GM21528 (cell line): ENCODE results near the gene KAZN.

ENCODE experiments used
- ATAC-seq: cut with Tn5 transposase; IDR thresholded peaks from one replicate; pipeline ENCODE4 v1.9.1; 2021; ENCODE audit warnings: mild to moderate bottlenecking, moderate library complexity; ENCODE audit not compliant: unreplicated experiment, low FRiP score

KAZN gene

DNA sequence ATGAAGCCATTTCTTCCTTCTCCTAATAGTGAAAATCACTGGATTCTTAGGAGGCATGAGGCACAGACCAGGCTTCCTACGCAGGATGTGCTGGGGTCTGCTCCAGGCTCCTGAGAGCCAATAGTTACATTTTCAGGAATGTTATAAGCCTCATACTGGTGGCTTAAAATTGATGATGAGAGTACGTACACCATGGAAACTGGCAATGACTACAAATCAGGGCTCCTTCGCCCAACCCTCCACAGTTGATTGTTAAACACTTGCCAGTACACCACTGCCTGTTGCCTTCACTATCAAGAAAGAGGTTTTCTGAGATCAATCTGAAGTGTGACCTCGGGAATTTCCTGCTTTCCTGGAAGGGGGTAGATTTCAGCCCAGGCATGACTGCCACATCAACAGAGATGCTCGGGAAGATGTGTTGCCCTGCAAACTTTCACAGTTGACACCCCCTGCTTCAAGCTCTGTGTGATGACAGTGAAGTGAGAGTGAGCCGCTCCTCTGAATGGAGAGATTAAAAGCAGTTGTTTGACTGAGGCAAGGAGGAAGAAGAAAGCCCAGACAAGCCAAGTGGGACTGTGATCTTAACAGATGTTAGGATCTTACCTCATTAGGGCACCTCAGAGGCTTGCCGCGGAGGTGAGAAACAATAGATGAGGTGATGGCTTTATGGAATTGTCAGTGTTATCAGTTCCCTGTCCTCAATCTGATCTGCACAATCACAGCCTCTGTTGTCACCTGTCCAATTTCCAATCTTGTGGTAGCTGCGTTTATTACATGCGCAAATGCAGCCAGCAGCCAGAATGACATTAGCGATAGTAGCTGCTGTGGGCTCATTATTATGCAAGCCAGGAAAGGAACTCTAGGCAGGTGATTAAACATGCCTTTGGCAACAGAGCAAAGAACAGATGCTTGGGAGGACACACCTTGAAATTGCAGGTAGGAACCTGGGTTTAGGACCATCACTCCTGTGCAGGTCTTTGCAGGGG lies 277.3 kb downstream of the KAZN start:
- no peak for ATAC-seq

DNA sequence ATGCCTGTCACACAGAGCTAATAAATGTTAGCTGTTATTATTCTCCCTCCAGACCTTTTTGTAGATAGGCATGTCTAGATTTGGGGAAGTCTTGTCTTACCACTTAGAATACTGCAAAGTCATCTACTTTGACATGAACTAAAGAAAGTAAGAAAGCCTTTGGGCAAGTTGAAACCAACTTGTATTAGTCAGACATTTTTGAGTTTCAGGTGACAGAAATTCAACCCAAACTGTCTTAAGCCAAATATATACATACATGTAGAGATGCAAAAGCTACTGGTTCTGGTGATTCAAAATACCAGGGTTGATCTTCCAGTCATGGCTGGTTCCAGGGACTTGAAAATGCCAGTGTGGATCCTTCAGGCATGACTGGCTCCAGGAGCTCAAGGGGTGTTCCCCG lies 278.3 kb downstream of the KAZN start:
- ATAC-seq = no peak

DNA sequence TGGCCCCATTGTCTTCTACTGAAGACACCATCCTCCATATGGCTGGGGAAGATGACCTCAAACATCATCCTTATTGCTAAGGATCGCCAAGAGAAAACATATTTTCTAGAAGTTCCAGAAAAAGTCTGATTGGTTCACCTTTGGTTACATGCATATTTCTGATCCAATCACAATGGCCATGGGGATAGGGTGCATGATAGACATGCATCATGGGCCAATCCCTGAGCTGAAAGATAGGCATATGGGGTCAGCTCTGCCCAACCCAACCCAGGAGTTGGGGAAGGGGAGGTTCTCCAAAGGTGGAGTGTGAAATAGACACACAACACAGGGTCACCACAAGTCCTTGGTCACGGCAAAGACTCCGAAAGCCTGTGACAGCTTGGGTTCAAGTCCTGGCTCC lies 278.7 kb downstream of the KAZN start:
- ATAC-seq = no peak

DNA sequence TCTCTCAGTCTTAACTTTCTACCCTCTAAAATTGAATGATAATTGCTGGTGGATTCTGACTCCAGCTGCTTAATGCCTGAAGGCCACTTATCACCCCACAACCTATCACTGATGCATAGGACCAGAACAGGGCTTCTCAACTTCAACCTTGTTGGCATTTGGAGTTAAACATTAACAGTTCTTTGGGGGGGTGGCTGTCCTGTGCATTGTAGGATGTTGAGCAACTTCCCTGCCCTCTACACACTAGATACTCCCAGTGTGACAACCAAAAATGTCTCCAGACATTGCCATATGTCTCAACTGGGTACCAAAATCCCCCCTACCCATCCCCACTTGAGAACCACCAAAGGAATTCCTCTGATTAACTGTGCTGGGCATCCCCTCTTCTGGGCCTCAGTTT lies 279.6 kb downstream of the KAZN start:
- no peak for ATAC-seq

DNA sequence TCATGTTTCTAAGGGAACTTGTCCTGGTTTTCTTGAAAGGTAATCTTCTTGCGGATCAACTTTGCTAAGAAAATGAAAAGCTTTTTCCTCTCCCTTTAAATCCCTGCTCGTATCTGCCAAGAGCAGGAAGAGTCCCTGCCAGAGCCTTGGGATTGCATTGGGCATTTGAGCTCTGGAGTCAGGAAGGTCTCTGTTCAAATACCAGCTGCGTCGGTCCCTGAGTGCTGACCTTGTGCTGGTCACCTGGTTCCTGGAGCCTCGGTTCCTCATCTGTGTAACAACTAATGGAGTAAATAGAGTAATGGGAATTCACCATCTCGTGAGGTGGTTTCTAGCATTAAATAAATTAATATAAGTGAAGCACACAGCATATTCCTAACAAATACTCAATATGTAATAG lies 280.5 kb downstream of the KAZN start:
- ATAC-seq = no peak

DNA sequence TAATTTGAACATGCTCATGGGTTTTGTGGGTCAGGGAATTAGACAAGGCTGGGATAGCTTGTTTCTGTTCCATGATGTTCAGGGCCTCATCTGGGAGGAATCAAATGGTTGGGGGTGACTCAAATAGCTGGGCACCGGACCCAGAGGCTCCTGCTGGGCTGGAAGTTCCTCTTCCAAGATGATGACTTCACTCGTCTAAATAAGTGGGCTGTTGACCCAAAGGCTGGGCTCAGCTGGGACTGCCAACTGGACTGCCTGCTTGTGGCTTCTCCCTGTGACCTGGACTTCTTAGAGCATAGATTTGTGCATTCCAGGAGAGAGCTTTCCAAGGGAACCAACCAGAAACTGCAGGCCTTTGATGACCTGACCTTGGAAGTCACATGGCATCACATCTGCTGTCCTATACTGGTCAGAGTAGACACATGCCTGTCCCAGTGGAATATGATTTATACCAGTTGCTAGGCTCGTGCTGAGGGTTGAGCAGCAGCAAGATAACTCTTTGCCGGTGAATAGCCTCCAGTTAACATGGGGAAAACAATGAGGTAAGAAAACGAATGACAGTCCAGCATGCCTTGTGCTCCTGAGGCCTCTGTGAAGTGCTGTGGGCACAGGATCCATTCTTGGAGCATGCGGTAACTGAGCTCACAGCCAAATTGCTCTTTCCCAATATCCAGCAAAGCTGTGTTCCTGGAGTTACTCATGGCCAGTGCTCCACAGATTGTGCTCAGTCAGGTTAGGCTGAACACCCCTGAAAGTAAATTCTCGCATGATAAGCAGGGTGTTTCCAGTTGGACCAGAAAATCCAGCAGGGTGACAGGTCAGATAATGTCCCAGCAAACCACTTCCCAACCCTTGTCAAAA lies 282.2 kb downstream of the KAZN start:
- ATAC-seq = no peak

DNA sequence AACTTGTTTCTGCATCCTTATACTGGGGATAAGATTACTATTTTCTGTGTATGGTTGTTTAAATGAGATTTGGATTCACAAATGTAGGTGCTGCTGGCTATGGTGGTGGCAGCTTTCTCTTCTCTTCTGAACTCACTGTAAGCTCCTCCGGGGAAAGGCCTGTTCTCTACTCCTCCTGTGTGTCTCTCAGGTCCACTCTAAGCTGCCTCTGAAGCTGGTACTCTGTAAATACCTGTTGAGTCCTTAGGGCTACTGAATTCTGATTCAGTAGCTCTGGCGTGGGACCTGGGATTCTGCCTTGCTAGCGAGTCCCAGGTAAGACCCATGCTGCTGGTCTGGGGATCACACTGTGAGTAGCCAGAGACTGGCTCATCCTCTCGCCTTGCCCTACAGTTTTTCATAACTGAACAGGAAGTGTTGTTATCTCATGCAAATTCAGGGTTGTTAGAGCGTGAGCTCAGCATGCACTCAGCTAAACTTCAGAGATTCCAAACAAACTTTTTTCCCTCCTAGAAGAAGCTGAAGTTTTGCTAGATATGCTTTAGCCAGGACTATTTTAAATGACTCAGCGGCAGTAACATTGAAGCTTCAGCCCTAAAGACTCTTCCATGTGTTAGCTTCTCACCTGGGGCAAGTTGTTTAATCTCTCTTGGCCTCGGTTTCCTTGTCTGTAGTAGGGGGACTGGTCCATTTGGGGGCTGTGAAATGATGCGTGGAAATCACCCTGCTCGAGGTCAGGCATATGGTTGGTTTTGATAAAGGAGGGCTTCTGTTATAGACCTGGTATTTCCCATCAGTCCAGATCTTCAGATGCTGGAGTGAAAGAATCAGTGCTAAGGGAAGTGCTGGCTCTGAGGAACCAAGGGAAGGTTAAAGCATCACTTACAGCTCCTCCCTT lies 283.5 kb downstream of the KAZN start:
- ATAC-seq = peak; percentile 74

DNA sequence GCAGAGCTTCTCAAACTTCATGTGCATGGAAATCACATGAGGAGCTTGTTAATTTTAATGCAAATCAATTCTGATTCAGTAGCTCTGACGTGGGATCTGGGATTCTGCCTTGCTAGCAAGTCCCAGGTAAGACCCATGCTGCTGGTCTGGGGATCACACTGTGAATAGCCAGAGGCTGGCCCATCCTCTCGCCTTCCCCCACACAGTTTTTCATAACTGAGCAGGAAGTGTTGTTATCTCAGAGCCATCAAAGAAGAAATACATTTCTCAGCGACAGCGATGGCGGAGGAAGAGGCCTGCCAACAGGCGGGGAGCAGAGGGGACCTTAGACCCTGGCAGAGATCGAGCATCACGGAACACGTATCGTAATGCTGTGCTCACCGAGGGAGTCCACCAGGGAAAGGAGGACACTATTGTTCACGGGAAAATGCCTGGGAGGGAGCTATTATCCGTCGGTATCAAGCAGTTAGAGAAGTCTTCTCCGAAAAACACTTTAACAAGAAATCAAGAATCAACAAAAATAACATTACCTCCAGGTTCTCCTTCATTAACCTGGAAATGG lies 286.2 kb downstream of the KAZN start:
- no peak for ATAC-seq

DNA sequence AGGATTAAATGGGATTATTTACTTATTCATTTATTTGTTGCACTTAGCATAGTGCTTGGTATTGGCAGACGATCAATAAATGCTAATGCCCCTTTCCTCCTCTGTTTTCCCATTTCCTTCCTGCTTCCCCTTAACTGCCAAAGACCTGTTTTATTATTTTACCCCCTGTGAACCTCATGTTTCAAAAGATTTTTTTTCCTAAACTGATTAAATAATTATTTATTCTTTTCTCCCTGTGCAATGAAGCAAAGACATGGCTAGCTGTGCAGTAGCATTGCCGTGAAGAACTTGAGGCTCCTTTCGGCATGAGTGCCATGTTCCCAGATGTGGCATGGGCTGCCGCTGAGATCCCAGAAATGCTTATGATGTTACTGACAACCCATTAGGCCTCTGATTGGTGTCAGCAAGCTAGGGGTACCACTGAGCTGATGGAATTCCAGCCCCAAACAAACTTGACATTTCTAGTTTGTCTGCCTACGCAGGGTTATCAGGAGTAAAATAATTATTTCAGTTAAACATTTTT lies 288.6 kb downstream of the KAZN start:
- no peak for ATAC-seq

DNA sequence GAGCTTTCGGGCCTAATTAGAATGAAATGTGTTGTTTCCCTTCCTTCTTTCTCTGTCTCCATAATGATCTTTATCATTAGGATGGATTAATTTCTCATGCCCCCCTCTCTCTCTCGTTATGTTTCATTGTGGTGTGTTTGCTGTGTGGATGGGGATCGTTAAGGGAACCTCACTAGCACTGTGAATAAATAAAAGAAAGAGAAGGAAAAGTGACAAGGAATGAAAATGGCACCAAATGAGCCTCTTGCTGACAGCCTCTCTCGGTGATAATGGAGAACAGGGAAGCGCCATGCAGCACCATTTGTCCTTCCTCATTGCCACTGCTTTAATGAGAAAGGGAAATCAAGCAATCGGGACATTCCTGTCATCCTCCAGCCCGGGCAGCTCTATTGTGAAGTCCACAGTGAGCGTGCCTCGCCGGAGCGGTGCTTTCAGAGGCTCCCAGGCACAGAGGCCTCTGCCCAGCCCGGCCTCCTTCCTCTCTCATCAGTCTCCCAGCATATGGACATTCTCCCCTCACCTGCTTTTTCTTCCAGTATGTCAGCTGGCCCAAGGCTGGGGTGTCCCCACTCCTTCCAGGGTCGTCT lies 289.4 kb downstream of the KAZN start:
- ATAC-seq = no peak

DNA sequence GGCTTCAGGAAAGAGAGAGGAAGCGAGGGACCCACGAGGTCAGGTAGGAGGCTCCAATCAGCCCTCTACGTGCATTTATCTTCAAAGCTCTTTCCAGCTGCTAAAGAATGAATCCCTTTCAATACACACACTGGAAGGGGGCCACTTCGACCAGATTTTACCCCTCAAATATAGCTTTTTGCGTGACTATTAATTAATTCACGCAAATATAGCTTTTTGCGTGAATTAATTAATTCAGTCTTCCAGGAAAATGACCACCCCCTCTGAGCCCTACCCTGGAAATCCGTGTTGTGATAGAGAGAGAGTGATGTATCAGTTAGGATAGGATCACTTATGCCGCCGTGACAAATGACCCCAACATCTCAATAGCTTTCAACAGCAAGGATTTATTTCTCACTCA lies 289.9 kb downstream of the KAZN start:
- no peak for ATAC-seq

DNA sequence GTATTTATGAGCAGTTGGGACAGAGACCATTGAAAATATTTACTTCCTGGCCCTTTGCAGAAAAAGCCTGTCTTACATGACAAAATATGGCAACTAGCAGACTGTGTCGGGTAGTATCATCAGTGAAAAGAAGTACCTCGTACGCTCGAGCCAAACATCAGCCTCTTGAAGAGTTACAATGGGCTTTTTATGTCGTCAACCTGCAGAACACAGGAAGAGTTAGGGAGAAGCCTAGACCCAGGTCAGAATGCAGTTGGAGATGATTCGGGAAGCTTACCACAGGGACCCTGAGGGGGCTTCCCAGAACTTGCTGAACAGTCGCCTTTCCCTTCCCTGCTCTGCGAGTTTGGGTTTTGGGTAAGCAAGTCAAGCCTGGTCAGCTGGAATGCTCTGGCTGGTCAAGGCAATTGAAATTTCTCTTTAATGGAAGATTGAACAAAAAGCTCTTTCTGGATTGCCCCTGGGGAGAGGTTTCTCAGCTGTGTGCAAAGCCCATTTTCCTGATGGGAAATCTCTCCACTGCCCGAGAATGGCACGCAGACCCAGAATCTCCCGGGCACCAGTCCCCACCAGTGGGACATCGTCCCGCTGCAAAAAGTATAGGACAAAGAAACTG lies 291.4 kb downstream of the KAZN start:
- ATAC-seq = no peak

DNA sequence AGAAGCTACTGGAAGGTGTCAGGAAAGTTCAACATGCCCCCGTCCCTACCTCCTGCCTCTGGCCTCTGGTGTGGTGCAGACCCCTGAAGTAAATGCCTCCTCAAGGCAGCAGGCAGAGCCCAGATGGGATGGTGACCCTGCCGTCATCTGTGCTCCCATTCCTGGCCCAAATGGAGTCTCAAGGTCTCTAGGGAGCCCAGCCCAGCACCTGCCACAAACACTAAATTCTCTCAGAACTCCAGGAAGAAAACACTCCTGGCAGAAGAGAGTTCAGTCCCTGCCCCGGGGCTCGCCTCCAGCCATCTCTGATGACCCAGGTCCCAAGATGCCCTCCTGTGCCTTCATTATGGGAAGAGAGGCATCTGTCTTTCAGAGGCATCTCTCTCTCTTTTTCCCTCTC lies 293.5 kb downstream of the KAZN start:
- no peak for ATAC-seq

DNA sequence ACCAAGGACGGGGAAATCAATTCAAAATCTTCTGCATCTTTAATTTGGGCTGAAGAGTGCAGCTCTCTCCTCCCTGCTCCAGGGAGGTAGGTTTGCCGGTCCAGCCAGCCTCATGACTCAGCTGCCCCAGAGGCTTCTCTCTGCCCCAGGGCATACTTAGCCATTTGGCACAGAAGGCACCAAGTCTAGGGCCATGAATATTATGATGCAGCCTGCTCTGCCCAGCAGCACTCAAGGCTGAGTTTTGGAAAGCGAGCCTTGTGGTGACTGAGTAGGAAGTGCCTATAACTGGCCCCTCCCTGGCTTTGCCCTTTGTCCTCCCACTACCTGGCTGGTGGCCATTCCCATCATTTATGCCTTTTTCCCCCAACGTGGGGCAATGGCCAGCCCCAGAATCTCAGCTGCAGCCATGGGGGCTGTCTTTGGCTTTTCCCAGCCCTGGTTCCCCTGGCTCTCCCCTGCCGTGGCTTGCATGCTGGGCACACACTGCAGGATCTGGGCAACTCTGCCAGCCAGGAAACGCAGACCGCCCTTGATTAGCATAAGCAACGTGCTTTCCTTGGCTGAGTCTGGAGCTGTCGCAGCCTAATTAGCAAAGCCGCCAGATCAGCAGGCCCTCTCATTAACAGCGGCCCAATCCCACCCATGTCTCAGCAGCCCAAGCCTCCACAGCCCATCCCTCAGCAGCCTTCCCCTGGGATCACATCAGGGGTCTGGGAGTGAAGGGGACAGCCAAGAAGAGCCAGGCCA lies 296.5 kb downstream of the KAZN start:
- ATAC-seq = no peak

DNA sequence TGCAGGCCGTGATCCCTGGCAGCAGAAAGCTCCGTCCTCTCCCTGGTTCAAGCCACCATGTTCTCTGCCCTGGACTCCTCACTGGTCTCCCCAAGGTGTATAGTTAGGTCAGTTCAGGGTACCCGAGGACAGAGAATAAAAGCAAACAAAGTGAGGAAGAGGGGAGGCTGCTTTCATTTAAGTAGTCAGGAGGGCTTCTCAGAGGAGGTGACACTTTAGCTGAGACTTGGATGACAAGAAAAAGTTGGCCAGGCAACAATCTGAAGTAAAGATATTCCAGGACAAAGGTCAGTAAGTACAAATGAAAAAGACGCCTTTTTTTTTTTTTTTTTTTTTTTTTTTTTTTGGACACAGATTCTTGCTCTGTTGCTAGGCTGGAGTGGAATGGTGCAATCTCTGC lies 297.2 kb downstream of the KAZN start:
- ATAC-seq = no peak

DNA sequence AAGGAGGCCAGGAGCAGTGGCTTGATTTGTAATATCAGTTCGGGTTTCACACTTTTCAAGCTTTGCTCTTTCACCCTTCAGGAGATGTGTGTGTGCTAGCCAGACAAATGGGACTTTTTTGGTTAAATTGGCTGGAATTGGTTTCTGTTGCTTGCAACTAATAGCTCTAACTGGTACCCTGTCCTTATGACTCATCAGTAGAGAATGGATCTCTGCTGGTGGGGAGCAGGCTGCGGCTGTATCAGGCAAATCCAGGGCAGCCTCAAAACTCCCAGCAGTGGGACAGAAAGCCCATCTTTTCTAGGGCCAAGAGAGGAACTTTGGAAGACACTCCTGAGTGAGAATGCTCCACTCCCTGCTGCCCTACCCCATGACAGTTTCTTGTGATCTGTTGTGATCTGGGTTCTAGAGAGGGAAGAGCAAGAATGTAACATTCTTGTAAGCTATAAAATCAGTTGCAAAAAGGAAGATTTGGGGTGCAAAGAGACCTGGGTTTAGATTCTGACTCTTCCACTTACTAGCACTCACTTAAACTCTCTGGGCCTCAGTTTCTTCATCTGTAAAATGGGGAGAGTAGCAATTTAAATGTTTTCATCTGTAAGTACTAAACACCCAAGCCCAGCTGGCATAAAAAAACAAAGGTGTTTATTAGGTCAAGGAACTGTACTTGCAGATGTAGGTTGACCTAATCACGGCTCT lies 298.0 kb downstream of the KAZN start:
- ATAC-seq = no peak

DNA sequence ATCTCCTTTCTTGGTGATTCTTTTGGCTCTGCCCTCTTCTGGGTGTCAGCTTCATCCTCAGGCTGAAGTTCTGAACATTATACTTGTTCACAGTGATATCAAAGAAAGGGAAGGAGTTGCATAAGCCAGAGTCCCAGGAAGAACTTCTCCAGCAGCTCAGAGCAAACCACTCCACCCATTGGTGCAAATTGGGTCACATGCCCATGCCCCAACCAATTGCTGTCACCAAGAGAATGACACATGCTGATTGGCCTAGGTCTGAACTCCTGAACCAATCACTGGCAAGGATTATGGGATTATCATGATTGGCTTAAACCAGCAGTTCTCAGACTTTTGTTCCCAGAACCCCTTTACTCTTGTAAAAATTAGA lies 298.6 kb downstream of the KAZN start:
- no peak for ATAC-seq

DNA sequence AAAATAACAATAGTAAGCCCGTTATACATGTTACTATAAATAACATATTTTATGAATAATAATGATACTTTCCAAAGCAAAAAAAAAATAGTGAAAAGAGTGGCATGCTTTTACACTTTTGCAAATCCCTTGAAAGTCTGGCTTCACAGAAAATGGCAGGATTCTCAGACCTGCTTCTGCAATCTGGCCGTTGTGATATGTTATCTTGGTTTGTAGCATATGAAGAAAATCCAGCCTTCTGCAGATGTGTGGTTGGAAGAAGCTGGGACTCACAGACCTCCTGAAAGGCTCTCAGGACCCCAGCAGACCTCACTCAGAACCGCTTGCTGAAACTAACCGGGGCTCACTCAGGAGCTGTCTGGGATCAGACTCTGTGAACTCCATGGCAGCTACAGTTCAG lies 299.1 kb downstream of the KAZN start:
- no peak for ATAC-seq
